ENCODE data around the gene PIEZO2.

Gene PIEZO2

DNA sequence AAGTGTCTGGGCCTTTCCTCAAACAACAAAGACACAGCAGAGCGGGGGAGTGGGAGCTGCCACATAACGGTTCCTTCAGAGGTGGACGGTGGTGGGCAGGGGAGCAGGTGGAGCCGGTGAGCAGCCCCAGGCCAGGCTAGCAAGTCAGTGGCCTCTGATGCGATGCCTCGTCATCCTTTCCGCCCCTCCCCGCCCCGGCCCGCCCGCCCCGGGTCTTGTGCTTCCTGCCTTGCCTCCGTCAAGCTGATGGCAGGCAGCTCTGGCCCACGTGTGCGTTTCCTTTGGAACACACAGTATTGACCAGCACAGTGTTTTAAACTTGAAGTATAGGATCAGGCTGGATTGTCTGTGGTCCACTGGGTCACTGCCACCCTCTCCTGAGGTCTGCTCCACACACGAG lies 38.9 kb downstream of the PIEZO2 start:
- DNase-seq: no peak

DNA sequence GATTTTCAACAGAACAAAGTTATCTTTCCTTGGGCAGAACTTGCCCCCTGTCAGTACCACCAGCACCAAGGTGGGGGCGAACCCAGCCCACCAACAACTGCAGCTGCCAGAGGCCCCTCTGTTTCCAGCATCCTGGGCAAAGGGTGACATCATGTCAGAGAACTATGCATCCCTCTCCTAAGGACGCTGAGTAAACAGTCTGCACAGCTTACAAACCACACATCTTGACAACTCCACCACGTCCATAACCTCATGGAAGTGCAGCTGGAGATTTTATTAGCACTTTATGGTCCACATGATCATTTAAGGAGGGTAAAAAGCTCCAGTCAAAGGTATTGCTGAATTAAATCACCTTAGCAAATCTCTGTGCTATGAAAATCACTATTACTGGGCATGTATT lies 40.4 kb downstream of the PIEZO2 start:
- no peak for DNase-seq

DNA sequence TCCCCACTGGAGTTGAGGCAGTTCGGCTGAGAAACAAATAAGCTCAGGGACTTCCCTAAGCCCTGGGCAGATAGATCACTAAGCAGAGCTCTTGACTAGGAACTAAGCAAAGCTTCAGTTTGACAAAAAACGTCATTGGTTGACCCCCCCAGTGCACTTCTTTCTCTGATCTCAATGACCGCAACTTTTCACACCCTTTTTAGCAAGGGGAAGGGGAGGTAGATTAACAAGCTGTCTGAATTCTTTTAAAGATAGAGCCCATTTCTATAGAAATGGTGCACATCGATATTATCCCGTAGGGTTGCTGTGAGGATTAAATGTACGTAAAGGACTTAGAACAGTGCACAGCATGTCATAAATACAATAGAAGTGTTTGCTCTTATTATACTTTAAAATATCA lies 42.5 kb downstream of the PIEZO2 start:
- no peak for DNase-seq

DNA sequence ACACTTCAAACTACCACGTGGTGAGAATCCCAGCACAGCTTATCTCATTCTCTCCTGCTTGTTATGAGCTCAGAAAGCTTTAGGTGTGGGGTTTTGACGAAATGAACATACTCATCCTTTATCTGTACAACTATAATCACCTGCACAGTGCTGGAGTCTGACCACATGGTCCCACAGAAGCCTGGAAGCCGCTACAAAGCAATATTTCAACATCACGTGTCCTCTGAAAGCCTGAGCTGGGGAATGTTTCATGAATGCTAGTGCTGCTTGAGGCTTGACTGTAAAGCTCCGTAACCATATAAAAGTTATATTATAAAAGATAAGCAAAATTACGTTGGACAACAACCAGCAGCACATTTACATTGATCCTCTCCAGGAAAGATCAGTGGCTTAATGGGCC lies 43.9 kb downstream of the PIEZO2 start:
- no peak for DNase-seq

DNA sequence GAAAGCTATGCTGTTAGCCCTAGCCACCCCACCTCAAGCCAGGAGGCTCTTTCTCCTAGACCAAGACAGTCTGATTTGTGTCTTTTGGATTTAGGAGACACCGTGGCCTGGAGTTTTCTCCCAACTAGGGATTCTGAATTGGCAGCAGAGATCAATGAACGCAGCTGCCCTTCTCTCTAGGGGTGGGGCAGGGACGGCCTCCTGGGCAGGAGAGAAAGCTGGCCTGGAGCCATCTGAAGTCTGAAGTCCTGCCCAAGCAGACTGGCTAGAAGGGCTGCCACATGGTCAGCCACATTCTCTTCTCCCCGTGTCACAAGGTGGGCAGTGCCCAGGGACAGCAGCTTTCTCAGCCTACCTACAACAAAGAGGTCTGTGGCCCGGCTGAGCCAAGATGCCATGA lies 45.1 kb downstream of the PIEZO2 start:
- no peak for DNase-seq

DNA sequence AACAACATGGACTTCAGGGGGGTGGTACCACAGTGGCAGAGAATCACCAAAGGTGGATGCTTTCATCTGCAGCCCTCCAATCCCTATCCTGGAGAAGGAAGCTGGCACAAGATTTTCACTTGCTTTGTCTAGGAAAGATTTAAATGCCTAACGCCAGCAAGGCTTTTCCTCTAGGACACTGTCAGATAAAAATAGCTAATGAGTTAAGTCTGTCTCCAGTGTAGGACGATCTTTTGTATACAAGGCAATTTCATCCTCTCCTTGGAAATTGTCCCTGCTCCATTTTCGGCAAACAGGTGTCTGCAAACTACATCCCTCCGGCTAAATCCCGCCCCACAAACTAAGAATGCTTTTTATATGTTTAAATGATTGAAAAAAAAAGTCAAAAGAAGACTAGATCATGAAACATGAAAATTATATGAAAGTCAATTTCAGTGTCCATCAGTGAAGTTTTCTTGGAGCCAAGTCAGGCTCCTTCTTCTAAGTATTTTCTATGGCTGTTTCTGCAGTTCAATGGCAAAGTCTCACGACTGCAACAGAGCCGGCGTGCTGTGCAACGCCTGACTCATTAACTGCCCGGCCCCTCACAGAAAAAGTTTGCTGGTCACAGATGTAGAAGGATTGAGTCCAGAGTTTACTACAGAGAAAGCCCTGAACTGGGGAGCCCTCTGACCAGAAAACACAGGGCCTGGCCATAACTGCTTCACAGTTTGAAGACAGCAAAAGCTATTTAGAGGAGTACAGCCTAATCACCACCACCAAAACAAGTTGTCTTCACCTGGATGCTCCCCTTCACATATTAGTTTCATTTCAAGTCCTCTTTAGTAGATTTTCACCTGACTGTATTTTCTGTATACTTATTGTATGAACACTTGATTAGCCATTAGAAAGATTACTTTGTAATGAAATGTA lies 52.3 kb downstream of the PIEZO2 start:
- DNase-seq: no peak

DNA sequence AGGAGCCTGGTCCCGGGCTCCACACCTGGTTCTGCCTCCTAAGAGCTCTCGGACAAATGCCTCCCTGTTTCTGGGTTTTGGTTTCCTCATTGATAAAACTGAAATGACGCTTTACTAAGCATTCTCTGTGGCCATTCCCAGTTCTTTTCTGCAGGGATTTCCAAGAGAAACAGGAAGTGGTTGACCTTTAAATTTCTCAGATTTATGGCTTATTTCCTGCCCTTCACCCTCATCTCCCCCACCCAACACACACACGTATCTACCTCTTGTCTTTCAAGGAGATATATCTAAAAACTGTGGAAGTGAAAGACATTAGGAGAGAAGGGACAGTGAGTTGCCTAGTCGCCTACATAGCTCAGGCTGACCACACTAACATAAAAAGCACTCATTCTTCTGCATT lies 53.0 kb downstream of the PIEZO2 start:
- DNase-seq: no peak

DNA sequence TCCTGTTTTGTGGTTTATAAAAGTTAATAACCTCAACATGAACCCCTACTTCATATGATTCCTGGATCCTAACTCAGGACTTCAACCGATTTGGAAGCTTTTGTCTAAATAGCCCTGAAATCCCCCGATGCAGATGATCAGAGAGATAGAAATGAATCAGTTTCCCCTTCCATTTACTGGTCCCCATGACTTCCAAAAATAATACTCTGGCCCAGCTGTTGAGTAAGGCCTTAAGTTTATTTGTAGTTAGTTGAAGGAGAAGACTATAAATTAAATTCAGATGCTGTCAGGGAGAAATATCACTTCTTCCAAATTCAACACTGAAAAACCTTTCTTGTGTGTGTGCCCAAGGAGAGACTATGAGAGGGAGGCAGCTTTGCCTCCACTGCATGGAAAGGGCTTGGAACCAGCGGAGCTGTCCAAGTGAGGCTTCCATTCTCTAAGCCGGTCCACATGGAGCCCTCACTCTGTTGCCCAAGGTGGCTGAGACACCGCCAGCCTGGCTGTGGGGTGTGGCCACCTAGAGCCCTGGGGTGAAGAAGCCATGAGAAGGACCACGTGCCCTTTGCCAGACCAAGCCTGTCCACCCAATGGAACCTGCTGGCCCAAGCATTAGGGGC lies 53.6 kb downstream of the PIEZO2 start:
- no peak for DNase-seq

DNA sequence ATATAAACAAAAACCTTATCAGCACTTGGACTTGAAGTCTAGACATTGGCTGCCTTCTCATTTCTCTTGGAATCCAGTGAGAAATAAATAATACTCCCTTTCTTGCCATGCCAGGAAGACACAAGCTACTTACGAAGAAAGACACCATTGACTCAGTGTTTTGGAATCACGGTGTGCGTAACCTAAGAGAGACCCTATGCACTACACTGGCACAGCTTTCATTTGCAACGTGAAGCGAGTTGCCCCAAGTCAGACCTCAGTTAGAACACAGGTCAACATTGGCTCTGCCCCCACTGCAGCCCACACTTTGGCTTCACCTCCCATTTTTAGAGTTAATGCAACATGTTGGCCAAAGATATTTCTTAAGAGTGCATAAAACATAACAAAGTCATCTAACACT lies 54.2 kb downstream of the PIEZO2 start:
- no peak for DNase-seq

DNA sequence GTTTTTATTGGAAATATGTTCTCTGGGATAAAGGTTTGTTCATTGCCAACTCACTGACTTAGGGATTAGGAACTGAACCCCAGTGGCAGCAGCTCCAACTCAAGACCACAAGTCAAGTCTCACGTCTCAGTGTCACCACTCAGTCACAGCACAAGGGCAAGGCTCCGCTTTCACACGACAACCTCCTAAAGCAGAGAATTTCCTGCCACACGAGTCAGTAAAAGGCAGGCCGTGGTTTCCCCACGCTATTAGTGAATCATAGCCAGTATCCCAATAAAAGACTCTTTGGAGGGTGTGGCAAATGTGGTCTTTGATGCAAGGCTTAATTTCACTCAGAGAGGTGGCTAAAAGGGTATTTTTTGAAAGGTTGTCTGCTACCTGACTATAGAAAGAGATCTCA lies 57.6 kb downstream of the PIEZO2 start:
- no peak for DNase-seq

DNA sequence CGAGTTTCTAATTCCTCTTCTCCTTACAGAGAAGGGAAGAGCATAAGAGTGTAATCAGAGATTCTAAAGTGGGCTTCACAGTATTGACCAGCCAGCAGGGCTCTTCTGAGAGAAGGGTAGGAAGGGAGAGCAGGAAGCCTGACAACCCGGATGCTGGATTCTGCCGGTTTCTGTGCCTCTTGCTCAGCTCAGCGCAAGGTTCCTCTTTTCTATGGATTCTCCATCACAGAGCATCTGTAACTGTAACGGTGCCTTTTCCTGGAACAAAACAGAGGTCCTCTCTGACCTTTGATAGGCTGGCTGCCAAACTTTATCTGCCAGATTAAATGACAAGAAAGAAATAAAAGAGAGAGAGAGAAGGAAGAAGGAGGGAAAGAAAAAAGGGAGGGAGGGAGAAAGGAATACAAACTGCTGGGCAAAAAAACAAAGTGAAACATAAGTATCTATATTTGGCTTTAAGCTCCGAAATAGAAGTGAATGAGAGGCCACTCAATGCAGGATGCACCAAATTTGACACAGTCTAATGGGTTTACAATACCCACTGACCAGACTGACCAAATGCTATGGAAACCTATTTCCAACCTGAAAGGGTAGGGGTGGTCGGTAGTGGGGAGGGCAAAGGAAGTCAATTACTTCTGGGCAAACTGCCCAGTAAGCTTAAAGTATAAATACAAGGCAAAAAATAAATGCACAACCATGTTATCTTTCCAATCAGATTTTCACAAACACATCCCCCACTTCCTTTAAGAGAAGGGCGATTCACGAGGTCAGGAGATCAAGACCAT lies 59.2 kb downstream of the PIEZO2 start:
- no peak for DNase-seq

DNA sequence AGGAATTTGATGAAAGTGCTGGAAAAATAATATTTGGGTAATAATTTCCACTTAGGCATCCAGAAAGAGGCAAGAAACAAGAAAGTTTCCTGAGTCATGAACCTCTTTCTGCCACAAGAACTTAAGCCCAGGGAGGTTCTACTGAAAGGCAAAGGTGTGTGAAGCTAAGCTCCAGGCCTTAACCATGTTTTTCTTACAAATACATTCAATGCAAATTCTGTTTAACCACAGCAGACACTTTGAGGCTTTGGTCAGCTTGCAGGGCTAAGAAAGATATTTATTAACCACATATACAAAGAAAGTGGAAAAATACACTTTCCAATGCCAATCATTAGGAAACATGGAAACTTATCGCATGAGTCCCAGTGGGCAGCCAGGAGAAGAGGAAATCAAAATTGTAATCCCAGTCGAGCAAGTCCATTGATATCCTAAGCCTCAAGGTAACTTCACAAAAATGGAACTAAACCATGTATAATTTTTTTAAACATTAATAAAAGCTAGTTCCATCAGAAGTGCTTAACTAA lies 68.3 kb downstream of the PIEZO2 start:
- no peak for DNase-seq

DNA sequence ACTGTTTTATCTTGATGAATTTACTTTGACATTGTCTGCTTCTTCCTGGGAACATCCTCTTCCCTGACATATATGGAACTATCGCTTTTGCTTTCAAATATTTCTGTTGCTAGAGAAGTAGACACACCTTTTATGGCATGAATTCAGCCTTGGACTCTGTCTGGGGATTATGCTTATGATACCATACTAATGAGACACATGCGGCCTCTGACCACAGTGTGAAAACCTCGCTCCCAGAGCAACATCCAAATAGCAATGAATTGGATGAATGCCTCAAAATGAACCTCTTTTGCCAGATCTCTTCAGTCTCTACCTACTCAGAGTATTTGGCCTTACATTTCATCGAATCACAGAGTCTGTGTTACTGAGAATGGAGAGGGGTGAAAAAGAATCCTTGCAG lies 70.9 kb downstream of the PIEZO2 start:
- DNase-seq: no peak

DNA sequence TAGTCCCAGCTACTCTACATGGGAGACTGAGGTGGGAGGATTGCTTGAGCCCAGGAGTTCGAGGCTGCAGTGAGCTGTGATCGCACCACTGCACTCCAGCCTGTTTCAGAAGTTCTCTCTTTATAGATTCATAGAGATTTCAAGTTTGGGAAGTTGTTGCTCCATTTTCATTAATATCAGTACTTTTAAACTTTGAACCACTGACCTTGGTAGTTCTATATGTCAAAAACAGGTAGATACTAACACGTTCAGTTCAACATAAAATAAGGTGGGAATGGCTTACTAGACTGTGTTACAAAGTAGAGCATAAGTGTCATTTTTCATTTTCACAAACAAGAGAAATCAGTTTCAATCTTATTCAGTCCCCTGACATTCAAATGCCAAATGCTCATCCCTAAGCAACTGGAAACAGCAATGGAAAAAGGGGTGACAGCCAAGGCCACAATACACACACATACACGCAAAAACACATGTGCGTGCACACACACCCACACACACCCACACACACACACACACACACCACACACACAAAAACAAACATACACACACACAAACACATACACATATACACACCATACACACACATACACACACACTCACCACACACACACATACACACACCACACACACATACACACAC lies 71.7 kb downstream of the PIEZO2 start:
- no peak for DNase-seq

DNA sequence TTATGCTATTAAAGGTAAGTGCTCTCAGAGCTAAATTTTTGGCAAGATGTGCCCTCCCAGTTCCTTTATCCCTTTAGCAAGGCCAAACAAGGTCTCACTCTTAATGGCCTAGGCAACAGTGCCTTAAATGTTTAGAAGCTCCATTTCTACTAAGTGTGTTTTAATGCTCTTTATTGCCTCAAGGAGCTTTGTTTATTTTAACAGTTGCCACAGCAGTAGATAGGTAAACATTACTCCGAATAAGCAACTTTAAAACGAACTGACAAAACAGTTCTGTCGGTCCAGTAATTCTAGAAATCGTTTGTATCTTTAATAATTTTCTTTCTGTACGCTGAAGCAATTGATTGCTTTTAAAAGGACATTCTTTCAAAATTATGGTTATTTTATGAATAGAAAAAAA lies 74.5 kb downstream of the PIEZO2 start:
- DNase-seq: no peak

DNA sequence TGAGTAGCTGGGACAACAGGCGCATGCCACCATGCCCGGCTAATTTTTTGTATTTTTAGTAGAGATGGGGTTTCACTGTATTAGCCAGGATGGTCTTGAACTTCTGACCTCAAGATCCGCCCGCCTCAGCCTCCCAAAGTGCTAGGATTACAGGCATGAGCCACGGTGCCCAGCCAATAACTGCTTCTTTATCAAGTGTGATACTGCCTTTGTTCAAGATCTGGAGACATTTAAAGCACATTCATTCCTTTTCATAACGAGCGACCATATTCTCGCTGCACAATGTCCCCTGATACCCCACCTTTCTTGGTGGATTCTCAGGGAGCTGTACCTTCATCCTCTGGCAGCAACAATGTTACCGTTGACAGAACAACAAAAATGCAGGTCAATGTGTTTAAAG lies 75.4 kb downstream of the PIEZO2 start:
- DNase-seq: no peak

DNA sequence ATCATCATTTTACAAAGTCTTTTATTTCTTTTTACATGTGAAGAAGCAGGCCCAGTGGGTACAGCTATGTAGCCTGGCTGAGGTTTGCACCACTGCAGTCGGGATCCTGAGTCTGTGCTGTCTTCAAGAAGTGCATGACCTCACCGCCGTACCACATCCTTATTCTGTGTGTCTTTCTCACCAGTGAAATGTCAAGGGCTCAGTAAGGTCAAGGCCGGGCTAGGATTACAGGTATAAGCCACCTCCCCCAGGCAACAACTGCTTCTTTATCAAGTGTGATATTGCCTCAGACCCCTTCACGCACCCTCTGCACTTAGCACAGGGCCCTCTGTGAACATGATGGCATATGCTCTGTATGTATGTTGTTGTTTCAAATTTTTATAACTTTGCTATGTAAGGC lies 76.7 kb downstream of the PIEZO2 start:
- no peak for DNase-seq

DNA sequence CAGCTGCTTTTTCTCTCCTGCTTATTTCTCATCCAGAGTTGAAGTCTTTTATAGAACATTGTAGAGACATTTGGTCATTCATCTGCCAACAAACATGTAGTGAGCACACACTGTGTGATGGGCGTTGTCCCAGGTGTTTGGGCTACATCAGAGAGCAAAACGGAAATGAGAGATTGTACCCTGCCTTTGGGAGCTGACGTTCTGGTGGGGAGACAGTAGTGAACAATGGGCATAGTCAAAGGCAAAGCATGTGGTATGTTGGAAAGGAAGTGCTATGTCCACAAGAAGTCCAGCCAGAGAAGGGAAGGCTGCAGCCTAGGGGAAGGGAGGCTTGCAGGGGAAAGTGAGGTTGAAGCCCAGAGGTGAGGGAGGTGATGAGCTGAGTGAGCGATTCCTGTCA lies 78.1 kb downstream of the PIEZO2 start:
- no peak for DNase-seq

DNA sequence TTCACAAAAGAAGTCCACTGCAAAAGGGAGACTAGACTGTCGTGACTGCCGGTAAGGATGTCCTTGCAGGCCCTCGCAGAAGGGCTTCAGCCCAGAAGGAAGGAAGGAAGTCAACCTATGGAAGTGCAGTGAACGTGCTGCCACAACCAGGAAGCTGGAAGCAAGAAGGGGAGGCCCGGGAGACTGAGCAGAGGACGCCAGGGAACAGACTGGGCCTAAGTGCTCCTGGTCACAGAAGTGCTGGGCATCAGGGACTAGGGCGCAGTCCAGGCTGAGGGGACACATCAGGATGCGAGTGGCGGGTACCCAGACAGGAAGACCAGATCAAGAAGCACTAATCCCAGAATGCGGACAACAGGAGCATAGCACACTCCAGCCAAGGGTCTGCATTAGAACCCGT lies 78.8 kb downstream of the PIEZO2 start:
- no peak for DNase-seq

DNA sequence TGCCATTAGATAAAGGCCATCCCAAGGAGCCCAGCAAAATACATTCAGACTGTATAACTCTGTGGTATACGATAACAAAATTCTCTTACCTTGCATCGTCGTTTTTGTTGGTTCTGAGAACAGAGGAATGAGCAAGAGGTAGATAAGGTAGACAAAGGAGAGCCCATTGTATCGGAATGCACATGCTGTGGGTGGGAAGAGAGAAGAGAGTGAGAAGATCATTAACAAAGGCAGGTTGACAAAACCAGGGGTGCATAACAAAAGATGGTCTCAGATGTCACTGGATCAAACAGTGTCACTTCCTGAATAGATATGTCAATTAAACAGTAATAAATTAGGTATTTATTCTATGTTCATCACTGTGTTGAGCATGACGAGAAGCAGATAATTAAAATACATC lies 83.3 kb downstream of the PIEZO2 start:
- DNase-seq: no peak

DNA sequence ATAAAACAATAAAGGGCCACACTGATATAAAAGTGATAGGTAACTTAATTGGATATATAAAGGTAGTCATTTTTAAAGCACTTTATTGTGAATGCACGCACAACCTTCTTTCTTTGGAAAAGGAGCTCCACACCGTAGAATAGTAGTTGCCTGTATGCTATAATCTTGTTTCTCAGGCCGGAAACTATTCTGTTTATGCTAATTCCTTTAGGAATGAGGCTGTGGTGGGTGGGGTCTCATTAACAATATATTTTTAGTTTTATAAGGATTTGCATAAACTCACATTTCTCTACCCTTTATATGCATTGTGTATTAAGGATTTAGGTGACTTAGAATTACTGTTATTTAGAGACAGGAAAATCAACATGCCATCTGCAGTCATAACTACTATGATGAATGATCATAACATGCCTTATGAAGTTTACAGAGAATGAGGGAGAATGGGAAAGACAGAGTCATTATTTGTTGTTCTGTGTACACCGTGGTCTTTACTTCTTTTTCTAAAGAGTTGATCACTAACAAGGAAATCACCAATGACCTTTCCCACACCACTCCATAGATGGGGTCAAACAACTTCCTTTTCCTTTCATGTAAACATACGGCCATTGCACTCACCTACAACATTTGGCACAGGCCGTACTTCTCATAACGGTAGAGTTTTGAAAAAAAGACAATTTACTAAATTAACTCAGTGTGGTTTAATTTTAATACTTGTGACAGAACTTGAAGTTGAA lies 84.5 kb downstream of the PIEZO2 start:
- DNase-seq: no peak

DNA sequence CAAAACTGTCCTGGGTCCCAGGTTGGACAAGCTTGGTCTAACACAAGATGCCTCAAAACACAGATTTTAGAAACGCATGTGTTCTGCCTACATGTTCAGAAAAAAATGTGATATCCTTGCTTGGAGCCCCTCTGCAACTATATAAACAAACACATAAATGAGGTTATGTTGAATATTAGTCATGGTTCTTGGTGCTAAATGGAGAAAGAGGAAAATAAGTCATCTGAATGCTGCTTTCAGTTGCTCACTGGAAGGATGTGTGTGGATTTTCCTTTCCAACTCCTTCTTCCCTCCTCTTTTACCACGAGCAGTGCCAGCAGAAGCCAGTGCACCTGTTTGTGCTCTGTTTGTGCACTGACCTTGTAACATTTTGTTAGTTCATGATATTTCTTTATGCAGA lies 85.3 kb downstream of the PIEZO2 start:
- DNase-seq: no peak

All from CD4-positive, alpha-beta T cell treated with Interleukin-1 beta for 1 hour (primary cell).